Raji (cell line): ENCODE measurements around the gene ZNF25.
A peak's percentile ranks its signal among the peaks of the same experiment; 100 is the strongest.

Experiments
- POLR2A ChIP-seq: IDR thresholded peaks from 2 replicates; pipeline ENCODE4 v1.6.1; 2011; ENCODE audit warnings: low read depth, low read length, control low read depth; ENCODE audit not compliant: insufficient read depth

ZNF25 gene

DNA sequence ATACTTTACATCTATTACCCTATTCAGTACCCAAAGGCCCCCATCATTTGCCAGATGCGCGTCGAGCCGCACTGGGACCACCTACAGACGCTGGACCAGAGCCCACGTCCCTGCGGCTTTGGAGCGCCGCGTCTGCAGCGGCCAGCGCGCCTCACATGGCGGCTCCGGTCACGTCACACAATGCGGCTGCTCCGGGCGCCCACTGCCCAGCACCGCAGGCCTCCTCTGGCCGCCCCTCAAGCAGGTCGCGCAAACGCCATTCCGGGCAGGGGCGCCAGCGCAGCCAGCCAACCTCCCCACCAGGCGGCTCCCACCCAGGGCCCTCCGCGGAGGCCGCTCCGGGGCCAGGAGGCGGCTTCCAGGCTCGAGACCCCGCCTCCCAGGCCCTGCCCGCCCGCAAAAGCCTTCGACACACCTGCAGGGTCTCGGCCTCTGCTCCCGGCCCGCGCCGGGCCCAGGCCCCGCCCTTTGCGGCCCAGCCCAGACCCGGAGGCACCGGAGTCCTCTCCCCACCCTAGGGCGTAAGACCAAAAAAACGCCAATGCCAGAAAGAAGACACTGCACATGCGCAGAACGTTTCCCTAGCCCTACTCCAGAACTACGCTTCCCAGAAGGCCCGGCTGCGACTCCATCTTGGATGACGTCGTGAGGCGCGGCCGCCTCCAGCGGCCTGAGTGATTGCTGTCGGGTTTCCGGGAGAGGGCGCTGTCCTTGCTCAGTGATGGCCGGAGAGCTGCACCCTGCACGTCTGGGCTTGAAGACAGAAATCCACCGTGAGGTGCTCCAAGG lies at the start of gene ZNF25:
TSS of gene ZNF25 (minus strand) at position 557 of the 789 bp plus-strand sequence. CDS start 4,925 bp downstream, outside the sequence.
- peak; percentile 84 for TF ChIP-seq POLR2A

DNA sequence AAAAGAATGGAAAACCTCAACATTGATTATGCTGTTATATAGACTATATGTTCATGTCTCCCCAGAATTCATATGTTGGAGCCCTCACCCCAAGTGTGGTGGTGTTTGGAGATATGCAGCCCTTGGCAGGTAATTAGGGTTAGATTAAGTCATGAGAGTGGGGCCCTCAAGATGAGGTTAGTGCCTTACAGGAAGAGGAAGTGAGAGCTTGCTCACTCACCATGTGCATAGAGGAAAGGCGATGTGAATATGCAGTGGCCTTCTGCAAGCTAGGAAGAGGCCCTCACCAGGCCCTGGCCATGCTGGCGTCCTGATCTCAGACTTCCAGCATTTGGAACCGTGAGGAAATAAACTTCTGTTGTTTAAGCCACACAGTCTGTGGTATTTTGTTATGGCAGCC lies 48.8 kb upstream of the ZNF25 start:
- peak; percentile 23; the same call in 1 of the 2 replicates for TF ChIP-seq POLR2A

DNA sequence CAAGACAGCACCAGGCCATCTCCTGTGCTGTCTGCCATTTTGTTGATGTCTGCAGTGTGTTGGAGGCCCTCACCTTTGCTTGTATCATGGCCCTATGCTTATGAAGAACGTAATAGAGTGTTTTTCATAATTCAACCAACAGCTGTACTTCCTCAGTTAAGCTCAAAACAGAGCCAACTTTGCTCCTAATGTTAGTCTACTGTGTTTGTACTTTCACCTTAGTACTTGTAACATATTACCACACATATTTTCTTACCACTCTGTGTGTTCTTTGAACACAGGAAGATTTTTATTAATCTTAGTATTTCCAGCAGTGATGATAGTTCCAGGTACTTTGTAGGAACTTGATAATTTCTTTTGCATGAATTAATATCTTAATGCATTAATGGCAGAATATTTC lies 39.9 kb upstream of the ZNF25 start:
- TF ChIP-seq POLR2A: no peak

DNA sequence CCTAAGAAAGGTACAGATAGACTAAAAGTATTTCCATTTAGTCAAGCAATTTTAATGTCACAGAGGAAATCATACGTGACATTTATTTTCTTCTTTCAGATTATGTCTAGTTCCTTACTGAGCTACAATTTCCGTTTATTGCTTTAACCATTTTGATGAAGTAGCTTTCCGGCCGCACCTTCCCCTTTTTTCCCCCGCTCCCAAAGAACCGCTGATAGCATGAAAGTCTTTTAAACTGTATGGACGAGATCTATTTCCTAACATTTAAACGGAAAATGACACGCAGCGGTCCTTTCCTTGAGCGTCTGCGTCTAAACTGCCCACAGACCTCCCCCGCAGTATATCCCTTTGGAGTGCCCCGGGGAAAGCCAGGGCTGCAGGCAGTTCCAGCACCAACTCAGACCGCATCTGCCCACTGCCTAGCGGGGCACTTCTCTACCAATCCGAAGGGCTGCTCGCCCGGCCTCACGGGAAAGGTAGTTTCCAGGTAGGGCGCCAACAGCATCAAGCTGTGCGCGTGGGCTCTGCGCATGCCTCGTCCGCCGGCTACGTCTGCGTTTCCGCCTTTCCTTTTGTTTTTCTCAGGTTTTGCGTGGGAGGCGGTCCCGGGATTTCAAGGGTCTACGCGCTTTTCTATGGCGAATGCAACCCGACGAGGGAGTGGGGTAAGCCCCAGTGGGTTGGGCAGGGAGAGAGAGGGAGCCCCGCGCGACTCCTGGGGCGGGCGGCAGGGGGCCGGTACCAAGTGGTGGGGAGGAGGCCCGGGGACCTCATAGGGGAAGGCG lies 33.9 kb upstream of the ZNF25 start, which contains the start of gene ZNF33A:
TSS of gene ZNF33A (plus strand) at position 557 of the 785 bp plus-strand sequence. CDS start 1,667 bp downstream, outside the sequence.
- TF ChIP-seq POLR2A: peak; percentile 51; the same call in 1 of the 2 replicates

DNA sequence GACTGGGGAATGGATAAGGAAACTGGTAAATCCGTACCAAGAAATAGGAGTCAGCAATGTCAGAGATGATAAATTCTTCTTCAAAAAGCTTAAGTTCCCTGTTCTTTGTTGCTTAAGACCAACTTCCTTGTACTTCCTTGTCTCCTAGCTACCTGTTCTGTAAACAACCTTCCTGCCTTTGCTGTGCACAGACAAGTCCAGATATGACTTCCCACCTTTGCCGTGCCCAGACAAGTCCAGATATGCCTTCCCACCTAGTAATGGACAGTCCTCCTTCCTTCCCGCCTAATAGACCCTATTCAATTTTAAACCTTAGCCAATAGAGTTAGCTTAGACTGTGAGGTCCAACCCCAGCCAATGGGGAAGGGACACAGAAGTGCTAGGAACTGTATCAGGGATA lies 31.5 kb upstream of the ZNF25 start:
- TF ChIP-seq POLR2A: no peak

DNA sequence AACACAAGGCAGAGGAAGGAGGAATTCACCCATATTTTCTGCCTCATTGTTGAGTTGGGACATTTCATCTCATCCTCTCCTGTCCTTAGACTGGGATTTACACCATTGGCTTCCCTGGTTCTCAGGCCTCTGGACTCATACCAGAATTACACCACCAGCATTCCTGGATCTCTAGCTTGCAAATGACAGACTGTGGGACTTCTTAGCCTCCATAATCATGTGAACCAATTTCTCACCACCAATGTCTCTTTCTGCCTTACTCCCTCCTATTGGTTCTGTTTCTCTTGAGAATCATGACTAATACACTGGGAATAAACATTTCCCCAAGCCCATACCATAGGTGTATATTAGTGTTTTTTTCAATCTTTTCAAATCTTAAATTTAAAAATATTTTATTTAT lies 31.1 kb upstream of the ZNF25 start:
- no peak for TF ChIP-seq POLR2A

DNA sequence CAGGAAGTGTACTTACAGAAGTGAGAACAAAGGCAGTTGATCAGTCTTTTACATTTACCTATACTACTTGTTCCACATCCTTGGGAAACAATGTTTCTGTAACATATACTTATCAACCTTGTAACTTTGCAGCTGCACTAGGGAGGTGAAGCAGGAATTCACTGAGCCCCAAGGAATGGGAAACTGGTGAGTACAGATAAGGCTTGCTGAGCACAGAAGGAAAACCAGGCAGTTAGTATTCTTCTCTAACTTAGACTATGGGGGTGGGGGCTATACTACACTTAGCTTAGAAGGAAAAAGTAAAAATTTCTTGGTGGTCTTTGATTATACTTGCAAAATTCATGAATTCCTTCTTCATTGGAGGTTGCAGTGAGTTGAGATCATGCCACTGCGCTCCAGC lies 27.1 kb upstream of the ZNF25 start:
- no peak for TF ChIP-seq POLR2A

DNA sequence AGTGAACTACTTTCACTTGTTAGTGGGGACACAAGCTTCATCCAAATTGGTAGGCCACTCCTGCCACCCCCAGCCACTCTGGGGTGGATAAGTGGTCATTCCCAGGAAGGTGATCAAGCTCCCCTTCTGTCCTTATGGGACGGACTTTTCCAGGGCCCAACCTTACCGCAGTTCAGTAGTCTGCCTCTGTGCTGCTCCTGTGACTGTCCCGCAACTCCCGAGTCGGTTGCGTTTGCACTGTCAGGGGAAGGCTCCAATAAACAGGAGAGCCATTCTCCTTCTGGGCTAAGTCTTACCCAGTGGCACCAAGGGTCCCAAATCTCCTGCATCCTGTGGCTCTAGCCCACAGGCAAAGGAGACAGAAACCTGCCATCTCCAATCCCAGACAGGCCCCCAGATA lies 26.6 kb upstream of the ZNF25 start:
- TF ChIP-seq POLR2A: no peak

DNA sequence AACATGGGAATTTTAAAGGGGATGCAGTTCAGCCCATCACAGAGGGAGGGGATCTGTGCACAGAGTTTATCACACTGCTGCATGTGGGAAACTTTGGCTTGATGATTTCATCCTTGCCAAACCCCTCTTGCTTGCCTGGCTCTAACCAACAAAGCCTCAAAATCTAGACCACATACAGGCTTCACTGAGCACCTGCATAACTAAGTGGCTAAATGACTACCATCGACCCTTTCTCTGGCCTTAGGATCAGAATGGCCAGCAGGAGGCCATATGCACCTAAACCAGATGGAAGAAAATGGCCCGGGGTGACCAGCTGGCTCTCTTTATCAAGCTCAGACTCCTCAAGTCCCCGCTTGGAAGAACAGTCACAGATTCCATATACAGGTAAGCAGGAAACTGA lies 15.6 kb upstream of the ZNF25 start:
- no peak for TF ChIP-seq POLR2A

DNA sequence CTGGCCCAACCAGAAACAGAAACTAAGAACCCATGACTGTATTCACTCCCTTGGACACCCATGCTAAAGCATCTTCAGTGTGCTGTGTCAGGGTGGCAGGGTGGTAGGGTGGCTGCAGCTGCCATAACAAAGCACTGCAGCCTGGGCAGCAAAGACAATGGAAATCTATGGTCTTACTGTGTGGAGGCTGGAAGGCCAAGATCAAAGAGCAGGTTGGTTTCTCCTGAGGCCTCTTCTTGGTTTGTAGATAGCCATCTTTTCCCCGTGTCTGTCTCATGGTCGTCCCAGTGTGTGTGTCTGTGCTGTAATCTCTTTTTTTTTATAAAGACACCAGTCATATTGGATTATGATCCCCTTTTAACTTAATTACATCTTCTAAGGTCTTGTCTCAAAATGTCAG lies 15.2 kb upstream of the ZNF25 start:
- TF ChIP-seq POLR2A: no peak

DNA sequence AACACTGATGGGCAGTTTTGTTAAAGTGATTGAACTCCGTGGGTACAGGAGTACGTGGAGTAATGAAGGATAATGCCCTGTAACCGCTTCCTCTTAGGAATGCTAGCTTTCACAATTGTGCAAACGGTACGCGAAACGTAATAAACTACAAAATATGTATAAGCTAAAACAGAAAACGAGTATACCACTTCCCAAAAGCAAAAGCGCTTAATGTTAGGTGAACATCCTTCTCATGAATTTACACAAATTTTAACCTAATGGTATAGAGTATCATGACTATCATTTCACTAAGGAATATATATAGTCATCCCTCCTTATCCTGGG lies 395 bp upstream of the ZNF25 start:
- TF ChIP-seq POLR2A: no peak

DNA sequence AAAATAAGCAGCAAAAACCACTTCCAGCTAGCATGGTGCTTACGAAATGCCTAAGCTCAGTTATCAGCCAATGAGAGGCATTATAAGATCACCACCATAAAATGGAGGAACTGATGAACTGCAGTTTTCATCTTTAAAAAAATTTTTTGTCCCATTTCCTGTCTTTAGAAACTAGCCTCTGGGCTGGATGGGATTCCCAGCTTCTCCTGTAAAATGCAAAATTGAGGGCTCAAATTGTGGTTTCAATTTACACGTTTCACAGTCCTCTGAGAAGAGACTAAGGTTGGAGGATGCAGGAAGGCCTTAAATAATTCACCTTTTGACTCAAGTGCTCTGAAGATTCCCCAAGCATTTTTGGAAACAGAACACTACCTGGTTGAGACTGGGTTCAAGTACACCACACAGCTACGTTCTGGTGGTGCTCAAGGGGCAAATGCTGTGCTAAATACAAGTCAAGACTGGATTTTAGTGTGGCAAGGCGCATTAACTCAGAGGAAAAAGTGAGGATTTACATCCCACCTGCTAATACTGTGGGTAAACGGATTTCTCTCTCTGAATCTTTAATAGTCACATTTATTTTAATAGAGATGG lies 951 bp downstream of the ZNF25 start:
- no peak for TF ChIP-seq POLR2A

DNA sequence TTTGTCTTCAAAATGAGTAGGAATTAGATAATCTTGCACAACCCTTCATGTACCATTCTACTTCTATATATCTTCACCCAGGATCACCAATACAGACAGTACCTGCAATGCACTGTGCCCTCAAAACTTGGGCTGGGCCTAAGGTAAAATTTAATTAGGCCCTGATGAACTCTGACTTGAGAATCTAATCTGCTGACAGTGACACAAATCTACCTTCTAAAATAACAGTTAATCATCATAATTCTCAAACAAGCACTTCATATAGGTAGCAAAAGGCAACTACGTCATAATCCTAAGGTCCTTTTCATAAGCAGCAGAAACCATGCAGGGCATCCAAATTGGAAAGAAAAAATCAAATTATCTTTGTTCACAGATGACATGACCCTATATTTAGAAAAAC lies 4.1 kb downstream of the ZNF25 start:
- TF ChIP-seq POLR2A: no peak

DNA sequence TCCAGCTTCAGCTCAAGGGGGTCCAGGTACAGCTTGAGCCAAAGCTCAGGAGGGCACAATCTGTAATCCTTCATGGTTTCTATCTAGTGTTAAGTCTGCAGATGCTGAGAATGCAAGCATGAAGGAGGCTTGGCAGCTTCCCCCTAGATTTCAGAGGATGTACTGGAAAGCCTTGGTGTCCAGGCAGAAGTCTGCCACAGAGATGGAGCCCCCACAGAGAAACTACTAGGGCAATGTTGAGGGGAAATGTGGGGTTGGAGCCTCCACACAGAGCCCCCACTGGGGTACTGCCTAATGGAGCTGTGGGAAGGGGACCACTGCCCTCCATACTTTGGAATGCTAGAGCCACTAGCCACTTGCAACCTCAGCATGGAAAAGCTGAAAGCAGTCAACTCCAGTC lies 11.4 kb downstream of the ZNF25 start:
- TF ChIP-seq POLR2A: no peak

DNA sequence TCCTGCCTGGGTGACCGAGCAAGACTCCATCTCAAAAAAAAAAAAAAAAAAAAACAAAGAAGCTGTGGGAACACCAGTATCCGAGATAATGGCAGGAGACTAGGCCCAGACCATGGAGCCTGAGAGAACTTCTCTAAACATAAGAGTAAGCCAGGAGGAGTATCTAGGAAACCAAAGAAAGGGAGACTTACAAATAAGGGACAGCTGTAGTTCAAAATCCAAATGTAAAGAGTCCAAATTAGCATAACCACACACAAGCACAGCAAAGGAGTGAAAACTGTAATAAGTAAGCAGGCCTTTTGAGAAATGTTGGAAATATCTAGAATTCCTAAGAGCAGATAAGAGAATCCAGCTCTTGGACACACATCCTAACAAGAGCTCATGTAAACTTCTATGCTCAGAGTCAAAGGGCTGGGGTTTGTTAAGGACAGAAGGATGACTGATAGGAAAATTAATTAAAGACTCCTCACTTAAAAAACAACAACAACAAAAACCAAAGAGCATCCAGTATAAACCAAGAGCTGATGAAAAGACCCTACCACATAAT lies 15.8 kb downstream of the ZNF25 start:
- TF ChIP-seq POLR2A: no peak
